ENCODE measurements around the gene MATR3. TPM values are rescaled to one million over a fixed set of nuclear protein-coding genes. Genes with fewer than 3 reads are reported as not detected.

The MATR3 gene
- total and polyA plus RNA-seq, 8 donors = 171 to 638 (median 534) TPM

DNA sequence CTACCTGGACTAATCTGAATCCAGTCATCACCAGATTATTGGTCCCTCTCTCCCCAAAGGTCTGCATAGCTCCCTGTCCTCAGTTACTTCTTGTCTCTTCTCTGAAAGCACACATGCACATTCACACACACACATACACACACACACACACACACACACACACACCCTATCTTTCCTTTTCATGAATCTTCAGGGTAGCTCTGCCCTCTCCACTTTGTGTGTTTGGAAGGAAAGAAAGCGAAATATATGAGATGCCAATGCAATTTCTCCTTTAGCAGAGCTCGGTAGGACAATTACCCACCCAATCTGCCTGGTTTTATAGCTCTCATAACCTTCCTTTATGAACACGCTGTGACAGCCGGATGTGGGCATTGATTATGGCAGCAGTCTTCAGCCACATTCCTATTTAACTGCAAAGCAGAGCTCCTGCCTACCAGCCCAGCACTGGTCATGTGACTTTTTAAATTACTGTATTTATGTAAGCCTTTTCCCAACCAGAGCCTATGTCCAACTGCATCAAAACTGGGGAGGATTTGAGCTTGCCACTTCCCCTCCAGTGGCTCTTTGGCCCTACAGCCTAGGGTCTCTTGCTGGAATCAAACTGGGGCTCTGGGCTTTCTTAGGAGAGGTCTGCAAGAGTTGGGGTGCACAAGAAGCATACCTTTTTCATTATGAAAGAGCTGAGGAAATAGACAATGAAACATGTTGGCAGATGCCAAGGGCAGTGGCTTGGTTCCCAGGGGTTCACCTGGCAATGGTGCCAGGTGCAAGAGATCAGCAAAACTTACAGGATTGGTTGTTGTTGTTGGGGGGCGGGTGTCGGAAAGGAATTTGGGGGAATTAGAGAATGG, 20.8 kb upstream of the MATR3 start:
- Histone ChIP-seq H3K27me3 (no peaks in the 10 kb centered on the region), H3K27ac (peak overlapping the region; percentile 61 to 80), H3K4me1 (peaks cover 17 to 56% of the 10 kb centered on the region in 2 donors), H3K9me3 (no peaks in the 10 kb centered on the region), H3K36me3 (peaks cover 0 to 4% of the 10 kb centered on the region in 2 donors), H3K4me3 (peak overlapping the region in 1 of 2 donors; percentile 65)
- TF ChIP-seq, protein P1, sequence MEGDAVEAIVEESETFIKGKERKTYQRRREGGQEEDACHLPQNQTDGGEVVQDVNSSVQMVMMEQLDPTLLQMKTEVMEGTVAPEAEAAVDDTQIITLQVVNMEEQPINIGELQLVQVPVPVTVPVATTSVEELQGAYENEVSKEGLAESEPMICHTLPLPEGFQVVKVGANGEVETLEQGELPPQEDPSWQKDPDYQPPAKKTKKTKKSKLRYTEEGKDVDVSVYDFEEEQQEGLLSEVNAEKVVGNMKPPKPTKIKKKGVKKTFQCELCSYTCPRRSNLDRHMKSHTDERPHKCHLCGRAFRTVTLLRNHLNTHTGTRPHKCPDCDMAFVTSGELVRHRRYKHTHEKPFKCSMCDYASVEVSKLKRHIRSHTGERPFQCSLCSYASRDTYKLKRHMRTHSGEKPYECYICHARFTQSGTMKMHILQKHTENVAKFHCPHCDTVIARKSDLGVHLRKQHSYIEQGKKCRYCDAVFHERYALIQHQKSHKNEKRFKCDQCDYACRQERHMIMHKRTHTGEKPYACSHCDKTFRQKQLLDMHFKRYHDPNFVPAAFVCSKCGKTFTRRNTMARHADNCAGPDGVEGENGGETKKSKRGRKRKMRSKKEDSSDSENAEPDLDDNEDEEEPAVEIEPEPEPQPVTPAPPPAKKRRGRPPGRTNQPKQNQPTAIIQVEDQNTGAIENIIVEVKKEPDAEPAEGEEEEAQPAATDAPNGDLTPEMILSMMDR (IDR thresholded peaks at IDR 0.05) = no peak
- ATAC-seq (no peak), DNase-seq (no peak)
- intact Hi-C loops (cut with DNase I) = no loop called here

DNA sequence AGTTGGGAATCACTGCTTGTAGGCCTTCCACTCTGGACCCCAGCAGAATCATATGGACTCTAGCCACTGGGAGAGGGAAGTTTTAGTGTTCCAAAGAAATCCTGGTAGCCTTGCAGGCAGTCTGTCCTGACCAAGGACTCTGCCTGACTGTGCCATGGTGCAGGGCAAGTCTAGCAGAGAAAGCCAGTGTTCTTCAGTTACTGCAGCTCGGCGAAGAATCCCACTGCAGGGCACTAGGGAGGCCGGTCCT, 20.3 kb upstream of the MATR3 start:
- ATAC-seq = no peak

DNA sequence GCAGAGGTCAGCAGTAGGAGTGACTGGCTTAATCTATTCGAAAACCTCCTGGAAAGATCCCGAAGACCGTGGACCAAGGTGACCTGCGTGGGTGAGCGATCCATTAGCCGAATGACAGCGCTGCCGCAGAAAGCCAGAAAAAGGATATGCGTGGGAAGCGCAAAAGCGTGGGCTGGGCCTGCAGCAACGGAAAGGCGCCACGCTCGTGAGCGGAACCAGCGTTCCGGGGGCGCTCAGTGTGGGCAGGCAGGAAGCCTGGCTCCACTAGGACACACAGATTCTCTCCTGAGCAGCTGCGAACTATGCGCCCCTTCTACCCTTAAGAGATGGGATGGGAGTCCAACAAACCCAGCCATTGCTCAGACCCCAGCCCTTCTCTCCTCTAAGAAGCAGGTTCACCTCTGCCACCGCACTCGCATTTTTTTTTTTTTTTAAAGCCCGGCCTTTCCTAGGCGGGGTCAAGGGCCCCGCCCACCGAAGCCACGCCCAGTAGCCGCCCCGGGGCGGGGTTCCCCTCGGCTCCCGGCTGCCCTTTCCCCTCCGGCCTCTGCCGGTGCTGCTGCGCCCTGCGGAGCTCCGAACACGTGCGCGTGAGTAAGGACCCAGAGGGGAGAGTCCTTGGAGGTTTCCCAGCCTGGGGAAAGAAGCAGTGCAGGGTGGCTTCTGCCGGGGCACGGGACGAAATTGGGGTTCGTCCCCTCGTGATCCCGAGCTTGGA, 19.8 kb upstream of the MATR3 start:
- ATAC-seq (peak; percentile 98), DNase-seq (peak; percentile 58 to 98 (median 90))
- TF ChIP-seq, protein P1 (IDR thresholded peaks at IDR 0.05) = peak in 1 of 2 donors; percentile 58
- H3K4me3 ChIP-seq = peak overlapping the region; percentile 50 to 65
- H3K9me3 ChIP-seq = no peaks in the 10 kb centered on the region
- no peaks in the 10 kb centered on the region for H3K27me3 ChIP-seq
- H3K4me1 ChIP-seq = peaks cover 17 to 54% of the 10 kb centered on the region in 2 donors
- H3K36me3 ChIP-seq = peaks cover 0 to 14% of the 10 kb centered on the region in 2 donors
- H3K27ac ChIP-seq = peak overlapping the region; percentile 61 to 80
- intact Hi-C loops (cut with DNase I) = no loop called here

More for the DNA sequence above, 20.3 kb upstream of the MATR3 start:
- intact Hi-C loops (cut with DNase I) = no loop called here
- peaks cover 17 to 56% of the 10 kb centered on the region in 2 donors for H3K4me1 ChIP-seq
- H3K27ac ChIP-seq = peak overlapping the region; percentile 61 to 80
- H3K36me3 ChIP-seq = peaks cover 0 to 9% of the 10 kb centered on the region in 2 donors
- TF ChIP-seq, protein P1 (IDR thresholded peaks at IDR 0.05) = no peak
- DNase-seq = no peak
- H3K9me3 ChIP-seq = no peaks in the 10 kb centered on the region
- peak overlapping the region; percentile 50 to 65 for H3K4me3 ChIP-seq
- no peaks in the 10 kb centered on the region for H3K27me3 ChIP-seq

DNA sequence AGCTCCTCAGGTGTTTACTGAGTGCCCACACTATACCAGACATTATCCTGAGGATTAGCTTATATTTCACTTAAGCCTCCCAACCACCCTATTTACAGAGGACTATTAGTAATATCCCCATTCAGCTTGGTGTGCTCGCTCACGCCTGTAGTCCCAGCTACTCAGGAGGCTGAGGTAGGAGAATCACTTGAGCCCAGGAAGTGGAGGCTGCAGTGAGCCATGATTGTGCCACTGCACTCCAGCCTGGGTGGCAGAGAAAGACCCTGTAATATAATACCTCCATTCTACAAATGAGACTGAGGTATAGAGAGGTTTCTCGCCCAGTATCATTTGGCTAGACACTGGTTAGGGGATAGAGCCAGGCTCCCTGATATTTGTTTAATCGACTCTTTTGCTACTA, 18.0 kb upstream of the MATR3 start:
- ATAC-seq (no peak), DNase-seq (no peak)
- H3K36me3 ChIP-seq = peaks cover 0 to 32% of the 10 kb centered on the region in 2 donors
- intact Hi-C loops (cut with DNase I) = no loop called here
- peak overlapping the region in 1 of 2 donors; percentile 65 for H3K4me3 ChIP-seq
- TF ChIP-seq, protein P1 (IDR thresholded peaks at IDR 0.05) = no peak
- no peaks in the 10 kb centered on the region for H3K27me3 ChIP-seq
- peaks cover 17 to 52% of the 10 kb centered on the region in 2 donors for H3K4me1 ChIP-seq
- no peaks in the 10 kb centered on the region for H3K9me3 ChIP-seq
- H3K27ac ChIP-seq = no peak overlapping the region

DNA sequence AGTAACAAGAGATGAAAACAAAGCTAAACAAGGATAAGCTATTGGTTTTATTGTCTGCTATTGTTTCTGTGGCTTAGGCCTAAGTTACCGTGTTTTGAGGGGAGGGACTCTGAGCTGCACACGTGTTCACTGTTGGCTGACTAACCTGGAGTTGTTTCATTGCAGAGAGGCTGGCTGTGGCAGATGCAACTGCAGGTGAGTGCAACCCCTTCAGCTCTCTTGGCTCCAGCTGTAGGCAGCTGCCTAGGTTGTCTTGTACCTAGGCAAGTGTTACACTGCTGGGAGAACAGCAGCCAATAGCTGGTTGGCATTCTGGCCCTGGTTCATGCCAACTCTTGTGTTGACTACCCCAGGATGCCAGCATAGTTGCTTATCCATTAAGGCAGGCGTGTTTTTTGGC, 17.6 kb upstream of the MATR3 start:
- H3K9me3 ChIP-seq = no peaks in the 10 kb centered on the region
- intact Hi-C loops (cut with DNase I) = no loop called here
- TF ChIP-seq, protein P1 (IDR thresholded peaks at IDR 0.05) = no peak
- peaks cover 0 to 36% of the 10 kb centered on the region in 2 donors for H3K36me3 ChIP-seq
- H3K27me3 ChIP-seq = no peaks in the 10 kb centered on the region
- ATAC-seq (no peak), DNase-seq (no peak)
- H3K4me3 ChIP-seq = peak overlapping the region in 1 of 2 donors; percentile 65
- H3K27ac ChIP-seq = no peak overlapping the region
- H3K4me1 ChIP-seq = peaks cover 17 to 52% of the 10 kb centered on the region in 2 donors
